ENCODE results near the gene KMT2E.

Gene KMT2E

GRCh38 chr7:105017657-105018365, 3.8 kb downstream of the KMT2E start:
- TF ChIP-seq CTCF (IDR thresholded peaks at IDR 0.05; ENCODE audit: low read depth, low read length) = no peak
- no peak for DNase-seq (ENCODE audit: extremely low read depth, low read depth)

DNA sequence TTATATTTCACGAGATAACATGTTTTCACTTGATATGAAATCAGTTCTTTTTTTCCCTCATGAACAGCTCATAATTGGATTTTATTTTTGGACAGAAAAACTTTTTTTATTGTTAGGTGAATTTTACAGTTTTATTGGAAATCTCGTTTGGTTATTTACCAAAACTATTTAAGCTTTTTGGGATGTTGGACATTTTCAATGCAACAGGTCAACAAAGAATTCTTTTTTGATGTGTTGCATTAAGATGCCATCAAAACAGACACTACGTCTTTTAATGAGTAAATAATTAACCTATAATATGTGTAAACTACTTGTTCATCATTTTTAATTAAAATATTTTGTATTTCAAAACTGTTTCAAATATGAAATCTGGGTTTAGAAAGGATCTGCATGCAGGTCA, 5.3 kb downstream of the KMT2E start:
- no peak for DNase-seq (ENCODE audit: extremely low read depth, low read depth)
- no peak for TF ChIP-seq CTCF (IDR thresholded peaks at IDR 0.05; ENCODE audit: low read depth, low read length)

DNA sequence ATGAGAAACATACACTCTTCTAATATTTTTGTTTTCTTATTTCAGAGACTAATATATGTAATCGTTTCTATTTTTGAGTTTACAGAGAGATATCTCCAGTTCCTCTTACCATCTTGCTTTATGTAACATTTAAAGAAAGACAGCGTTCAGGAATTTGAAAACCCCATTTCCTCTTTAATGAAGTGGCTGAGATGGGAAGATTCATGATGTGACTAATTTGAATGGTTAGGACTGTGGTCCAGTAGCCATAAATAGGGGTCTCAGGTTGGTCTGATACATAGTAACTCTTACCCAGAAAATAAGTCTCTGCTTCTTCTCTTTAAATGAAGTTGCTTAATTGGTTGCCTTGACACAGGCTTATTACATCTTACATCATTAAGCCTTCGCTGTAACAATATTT, 6.9 kb downstream of the KMT2E start:
- no peak for DNase-seq (ENCODE audit: extremely low read depth, low read depth)
- TF ChIP-seq CTCF (IDR thresholded peaks at IDR 0.05; ENCODE audit: low read depth, low read length) = no peak

GRCh38 chr7:105021352-105021751, 7.3 kb downstream of the KMT2E start:
- TF ChIP-seq CTCF (IDR thresholded peaks at IDR 0.05; ENCODE audit: low read depth, low read length) = no peak
- no peak for DNase-seq (ENCODE audit: extremely low read depth, low read depth)

DNA sequence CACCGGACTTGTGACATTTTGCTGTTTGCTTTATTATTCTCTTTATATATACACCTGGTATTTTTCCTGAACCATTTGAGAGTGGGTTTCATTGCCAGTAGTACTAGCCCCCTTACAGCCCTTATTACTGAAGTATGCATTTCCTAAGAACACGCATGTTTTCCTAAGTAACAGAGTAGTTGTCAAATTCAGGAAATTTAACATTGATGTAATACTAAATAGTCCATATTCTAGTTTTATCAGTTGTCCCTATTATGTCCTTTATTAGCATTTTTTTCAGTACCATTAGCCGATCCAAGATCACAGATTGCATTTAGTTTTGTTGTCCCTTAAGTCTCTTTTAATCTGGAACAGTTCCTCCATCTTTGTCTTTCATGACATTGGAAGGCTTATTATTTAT, 8.0 kb downstream of the KMT2E start:
- TF ChIP-seq CTCF (IDR thresholded peaks at IDR 0.05; ENCODE audit: low read depth, low read length) = no peak
- DNase-seq (ENCODE audit: extremely low read depth, low read depth) = no peak

DNA sequence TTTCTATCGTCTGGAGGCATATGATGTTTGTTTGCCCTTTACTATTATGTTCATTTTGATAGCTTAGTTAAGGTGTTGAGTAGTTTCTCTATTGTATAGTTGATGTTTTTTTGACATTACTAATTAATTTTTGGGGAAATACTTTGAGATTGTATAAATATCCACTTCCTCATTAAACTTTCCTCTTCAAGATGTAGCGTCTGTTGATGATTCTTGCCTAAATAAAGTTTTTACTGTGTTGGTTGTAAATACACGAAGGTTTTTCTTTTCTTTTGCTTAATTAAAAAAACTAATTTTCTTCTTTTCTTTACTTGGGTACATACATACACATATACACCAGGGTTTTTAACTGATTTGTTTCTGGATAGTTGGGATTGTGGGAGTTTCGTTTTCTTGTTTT, 8.5 kb downstream of the KMT2E start:
- no peak for DNase-seq (ENCODE audit: extremely low read depth, low read depth)
- TF ChIP-seq CTCF (IDR thresholded peaks at IDR 0.05; ENCODE audit: low read depth, low read length) = no peak

DNA sequence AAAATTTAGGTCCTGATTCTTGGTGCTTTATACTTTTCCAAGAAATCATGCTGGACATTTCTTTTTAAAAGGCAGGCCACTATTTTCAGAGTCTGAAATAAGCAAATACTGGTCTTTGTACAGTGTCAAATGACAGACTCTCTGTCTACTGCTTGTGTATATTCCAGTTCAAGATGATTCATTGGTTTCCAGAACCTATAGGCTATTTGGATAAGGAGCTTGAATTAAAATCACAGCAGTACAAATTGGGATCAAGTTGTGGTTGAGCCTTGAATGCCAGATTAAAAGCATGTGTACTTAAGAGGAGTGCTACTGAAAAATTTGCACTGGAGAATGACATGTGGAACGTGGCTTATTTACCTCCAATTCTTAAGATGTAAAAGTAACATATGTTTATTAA, 10.7 kb downstream of the KMT2E start:
- TF ChIP-seq CTCF (IDR thresholded peaks at IDR 0.05; ENCODE audit: low read depth, low read length) = no peak
- DNase-seq (ENCODE audit: extremely low read depth, low read depth) = no peak
